Activated naive CD4-positive, alpha-beta T cell treated with anti-CD3 and anti-CD28 coated beads, Interleukin-2, amount 50 U/mL, for 16 hours (primary cell): ENCODE data around the gene CCL5.

Experiments
- DNase-seq: peaks from one replicate; pipeline ENCODE4 v3.0.0-alpha.2; 2020

Gene CCL5

GRCh38 chr17:35879773-35880654 lies at the start of gene CCL5:
TSS of gene CCL5 (minus strand) at chr17:35880360.
- DNase-seq = no peak

- DNase-seq = no peak
Observed at GRCh38 chr17:35927714-35928113, 47.6 kb upstream of the CCL5 start.

GRCh38 chr17:35923609-35924114 lies 43.5 kb upstream of the CCL5 start:
- no peak for DNase-seq

GRCh38 chr17:35920229-35920628 lies 40.1 kb upstream of the CCL5 start:
- no peak for DNase-seq

GRCh38 chr17:35918665-35919064 lies 38.5 kb upstream of the CCL5 start:
- DNase-seq = no peak

DNA sequence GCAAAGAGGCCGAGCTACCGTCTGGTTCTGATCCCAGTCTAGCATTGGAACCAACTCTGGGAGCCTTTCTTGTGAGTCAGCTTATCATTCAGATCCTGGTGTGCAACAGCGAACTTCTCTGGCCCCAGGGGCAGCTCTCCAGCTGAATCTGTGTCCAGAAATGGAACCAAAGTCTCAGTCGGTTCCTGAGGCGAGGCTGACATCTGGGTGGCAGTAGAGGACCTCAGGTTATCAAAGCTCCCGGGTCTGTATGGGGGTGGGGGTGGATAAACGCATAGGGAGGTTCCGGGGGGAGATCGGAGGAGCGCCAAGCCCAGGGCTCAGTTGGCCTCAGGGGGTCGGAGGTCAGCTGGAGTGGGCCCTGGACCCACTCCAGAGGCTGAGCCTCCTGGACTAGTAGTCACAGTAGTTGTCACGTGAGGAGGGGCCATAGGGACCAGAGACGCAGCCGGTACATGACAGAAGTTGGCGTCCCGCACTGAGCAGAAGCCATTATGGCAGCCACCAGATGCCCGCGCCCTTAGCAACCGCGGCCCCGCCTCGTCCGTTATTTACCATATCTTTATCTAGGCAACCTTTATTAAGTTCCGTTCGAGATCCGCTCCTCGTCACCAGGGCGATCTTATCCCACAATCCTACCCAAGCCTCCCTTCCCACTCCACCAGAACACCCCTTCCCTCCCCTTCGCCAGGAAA lies 37.5 kb upstream of the CCL5 start:
- no peak for DNase-seq

DNA sequence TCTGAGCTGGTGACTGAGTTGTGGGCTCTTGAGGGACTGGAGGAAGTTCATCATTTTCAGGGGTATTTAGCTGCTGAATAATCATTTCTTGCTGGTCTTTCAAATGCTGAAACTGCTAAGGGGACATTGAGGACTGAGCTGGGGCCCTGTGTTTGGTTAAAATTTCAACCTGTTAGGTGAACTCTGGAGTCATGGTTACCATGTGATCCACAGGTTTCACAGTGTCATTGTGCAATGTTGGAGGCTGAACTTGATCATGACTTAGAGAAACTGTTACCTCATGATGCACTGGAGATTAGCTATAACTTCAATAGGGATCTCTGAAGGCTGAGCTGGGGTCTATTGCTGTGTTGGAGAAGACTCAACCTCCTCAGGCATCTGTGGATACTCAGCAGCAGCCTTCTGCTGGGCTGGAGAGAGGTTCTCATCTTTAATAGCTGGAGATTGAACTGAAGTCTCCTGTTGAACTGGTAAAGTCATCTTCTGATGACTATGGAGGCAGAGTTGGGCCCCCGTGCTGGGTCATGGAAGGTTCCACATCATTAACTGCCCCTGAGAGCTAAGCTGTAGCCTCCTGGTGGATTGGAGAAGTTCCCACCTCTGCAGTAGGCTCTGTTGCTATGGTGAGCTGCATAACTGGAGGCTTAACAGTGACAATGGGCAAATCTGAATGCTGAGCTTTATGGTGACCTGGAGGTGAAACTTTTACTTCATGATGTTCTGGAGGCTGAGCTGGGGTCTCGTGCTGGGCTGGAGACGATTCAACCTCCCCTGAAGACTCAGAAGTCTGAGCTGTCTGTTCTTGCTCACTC lies 35.2 kb upstream of the CCL5 start:
- no peak for DNase-seq

GRCh38 chr17:35914354-35914753 lies 34.2 kb upstream of the CCL5 start:
- no peak for DNase-seq

DNA sequence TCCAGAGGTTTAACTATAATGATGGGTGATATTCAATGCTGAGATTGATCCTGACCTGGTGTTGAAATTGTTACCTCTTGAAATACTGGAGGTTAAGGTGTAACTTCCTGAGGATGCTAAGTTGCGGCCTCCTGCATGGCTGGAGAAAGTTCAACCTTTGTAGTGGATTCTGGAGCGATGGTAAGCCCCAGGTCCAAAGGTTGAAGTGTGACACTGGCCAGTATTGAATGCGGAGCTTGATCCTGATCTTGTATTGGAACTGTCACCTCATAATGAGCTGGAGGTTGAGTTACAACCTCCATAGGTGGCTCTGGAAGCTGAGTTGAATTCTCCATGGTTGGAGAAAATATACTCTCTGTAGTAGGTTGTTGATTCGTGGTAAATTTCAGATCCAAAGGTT lies 33.4 kb upstream of the CCL5 start:
- DNase-seq = no peak

DNA sequence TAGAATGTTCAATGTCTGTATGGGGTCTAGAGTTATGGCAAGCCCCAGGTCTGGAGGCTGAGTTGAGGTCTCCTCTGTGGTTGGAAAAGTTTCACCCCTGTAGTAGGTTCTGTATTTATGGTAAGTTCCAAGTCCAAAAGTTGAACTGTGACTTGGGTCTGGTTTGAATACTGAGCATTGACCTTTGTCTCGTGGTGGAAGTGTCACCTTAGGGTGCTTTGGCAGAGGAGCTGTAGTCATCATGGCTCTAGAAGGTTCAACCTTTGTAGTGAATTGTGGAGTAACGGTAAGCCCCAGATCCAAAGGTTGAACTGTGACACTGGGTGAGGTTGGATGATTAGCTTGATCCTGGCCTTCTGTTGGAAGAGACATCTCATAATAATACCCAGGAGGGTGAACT lies 32.8 kb upstream of the CCL5 start:
- DNase-seq = no peak

- DNase-seq = no peak
Observed at GRCh38 chr17:35912339-35912912, 32.3 kb upstream of the CCL5 start.

- no peak for DNase-seq
Observed at GRCh38 chr17:35909408-35909807, 29.2 kb upstream of the CCL5 start.

GRCh38 chr17:35907691-35908090 lies 27.5 kb upstream of the CCL5 start:
- no peak for DNase-seq

GRCh38 chr17:35906926-35907637 lies 26.9 kb upstream of the CCL5 start:
- DNase-seq = no peak

DNA sequence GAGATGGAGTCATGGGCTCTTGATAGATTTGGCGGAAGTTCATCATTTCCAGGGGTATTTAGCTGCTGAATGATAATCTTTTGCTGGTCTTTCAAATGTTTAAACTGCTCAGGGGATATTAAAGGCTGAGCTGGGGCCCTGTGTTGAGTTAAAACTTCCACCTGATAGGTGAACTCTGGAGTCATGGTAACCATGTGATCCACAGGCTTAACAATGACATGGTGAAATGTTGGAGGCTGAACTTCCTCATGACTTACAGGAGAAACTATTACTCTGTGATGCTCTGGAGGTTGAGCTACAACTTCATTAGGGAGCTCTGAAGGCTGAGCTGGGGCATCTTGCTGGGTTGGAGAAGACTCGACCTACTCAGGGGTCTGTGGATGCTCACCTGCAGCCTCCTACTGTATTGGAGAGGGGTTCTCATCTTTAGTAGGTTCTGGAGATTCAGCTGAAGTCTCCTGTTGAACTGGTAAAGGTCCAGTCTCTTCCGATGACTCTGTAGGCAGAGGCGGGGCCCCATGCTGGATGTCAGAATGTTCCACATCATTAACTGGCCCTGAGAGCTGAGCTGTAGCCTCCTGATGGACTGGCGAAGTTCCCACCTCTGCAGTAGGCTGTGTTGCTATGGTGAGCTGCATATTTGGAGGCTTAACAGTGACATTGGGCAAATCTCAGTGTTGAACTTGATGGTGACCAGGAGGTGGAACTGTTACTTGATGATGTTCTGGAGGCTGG lies 26.2 kb upstream of the CCL5 start:
- DNase-seq = no peak

DNA sequence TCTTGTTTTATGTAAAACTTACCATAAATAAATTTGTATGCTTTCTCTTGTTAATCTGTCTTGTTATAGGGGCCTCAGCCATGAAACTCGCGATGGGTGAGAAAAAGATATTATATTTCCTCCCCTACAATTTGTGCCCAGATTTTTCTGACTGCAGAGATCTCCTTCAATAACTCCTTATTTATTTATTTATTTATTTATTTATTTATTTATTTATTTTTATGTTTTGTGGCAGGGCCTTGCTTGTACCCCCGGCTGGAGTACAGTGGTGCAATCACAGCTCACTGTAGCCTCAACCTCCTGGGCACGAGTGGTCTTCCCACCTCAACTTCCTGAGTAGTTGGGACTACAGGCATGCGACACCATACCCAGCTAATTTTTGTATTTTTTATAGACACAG lies 23.3 kb upstream of the CCL5 start:
- DNase-seq = no peak

- DNase-seq = no peak
Observed at GRCh38 chr17:35901631-35902175, 21.5 kb upstream of the CCL5 start.

DNA sequence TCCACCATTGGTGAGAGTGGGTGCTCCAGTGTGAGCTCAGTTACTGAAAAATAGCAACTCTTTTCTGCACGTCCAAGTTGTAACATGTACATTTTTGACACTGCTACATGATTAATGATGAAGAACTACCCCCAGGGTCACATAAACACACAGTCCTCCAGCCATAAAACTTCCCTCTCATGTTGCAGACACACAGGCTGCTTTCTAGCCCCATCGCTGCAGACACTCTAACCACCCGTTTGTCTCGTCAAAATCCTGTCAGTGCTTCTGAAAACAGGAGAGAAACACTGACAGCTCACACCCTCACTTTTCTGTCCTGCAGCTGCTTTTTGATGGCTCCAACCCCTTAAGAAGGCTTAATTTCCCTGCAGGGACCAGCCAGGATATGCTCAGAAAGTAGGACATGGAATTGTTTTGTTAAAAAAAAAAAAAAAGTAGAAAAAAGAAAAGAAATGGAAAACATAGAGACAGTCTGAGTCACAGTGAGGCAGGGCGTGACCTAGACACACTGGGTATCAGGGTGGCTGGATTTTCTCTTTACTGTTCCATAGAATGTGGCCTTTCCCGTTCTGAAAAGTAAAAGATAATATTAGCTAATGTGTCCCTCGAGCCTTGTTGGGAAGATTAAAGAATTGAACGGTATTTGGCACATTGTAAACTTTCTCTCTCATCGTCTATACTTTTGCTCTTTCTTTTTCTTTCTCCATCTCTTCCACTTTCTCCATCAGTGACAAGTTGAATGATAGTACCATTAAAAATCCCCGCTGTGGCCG lies 20.7 kb upstream of the CCL5 start:
- DNase-seq = no peak

DNA sequence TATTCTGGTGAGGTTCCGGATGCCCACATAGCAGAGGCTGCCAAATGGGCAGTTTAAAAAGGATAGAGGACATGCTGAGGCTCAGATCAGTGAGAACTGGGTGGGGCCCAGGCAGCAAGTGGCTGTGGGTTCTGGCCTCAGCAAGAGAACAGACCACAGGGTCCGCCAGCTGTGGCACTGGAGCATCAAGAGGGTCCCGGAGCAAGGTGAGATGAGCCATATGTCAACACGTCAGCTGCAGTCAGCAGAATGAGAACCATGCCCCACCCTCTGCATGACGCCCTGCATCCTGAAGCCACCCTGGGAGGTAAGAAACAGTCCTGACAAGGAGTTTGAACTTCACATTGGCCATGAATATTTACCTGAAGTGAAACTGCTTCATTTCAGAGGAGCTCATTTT lies 20.1 kb upstream of the CCL5 start:
- no peak for DNase-seq

DNA sequence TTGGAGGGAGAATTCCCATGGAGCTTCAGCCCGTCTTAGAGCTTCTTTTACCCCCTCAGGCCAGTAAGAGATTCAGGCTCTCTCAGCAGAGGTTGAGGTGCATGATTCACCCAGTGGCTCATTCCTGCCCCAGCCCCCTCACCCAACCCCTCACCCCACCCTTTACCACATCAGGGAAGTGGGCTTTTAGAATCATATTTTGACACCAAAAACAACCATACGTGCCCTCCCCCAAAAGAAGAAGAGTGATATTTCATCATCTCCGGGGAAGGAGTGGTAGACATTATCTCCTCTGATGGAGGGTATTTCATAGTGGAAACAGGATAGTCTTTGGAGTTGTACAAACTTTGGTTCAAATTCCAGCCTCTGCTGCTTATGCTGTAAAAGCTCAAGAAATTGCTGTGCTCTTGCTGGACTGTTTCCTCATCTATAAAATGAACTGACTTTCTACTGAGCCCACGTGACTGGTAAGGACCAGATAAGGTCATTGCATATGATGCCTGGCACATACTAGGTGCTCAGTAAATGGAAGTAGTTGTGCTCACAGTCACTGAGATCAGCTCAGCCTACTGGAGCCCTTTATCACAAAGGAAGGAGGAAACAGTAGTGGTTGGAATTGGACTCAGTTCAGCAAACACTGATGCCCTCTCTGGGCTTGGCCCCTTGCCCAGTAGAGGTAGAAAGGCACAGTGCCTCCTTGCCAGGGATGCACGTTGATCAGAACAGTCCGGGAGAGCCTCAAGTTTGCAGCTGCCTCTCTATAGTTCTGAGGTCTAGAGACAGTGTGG lies 18.3 kb upstream of the CCL5 start:
- no peak for DNase-seq
